ENCODE results near the gene OR2G6.

Gene OR2G6

DNA sequence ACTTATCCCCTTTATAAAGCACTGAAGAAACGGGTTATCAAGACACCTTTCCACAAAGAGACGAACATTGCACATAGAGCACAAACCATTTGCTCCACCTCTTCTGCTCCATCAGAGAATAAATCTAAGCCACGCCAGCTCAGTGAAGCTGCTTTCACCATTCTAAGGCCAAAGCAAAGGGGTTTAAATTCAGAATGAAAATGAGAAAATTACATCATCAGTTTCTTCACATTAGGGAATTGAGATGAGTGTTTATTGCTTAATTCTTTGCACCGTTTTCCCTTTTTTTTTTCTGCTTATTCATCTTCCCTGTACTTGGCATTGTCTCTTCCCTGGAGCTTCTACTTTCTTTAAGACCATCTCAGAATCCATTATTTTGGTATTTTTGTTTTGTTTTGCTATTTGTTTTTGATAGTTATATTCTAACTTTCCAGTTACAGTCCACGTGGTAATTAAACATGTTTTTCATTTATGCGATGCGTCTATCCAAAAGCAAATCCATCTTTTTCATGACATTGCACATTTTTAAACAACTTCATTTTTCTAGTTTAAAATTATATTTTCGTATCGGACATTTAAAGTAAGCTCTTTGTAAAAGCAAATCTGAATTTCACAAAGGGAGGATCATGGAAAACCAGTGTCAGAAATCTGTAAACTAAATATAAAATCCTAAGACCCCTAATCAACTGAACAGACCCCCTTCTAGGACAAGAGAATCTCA lies 68.5 kb downstream of the OR2G6 start:
- no peak for DNase-seq
